HG03575 (cell line): ENCODE data around the gene RPS15.
"Not testable (repeated sequence)": the region's sequence is repeated elsewhere in the genome, so short reads cannot be mapped to it uniquely, and the experiment has no call there.

Source experiments
- ATAC-seq: cut with Tn5 transposase; IDR thresholded peaks from one replicate; pipeline ENCODE4 v1.9.1; 2021; ENCODE audit not compliant: unreplicated experiment, insufficient number of reproducible peaks, low FRiP score; ENCODE audit errors: extremely low read depth

RPS15 gene

GRCh38 chr19:1430246-1430645 is 8.0 kb upstream of the RPS15 start:
- ATAC-seq = no peak

GRCh38 chr19:1431759-1432506 is 6.3 kb upstream of the RPS15 start:
- ATAC-seq = no peak

- ATAC-seq = no peak
Observed at GRCh38 chr19:1432507-1432887, 5.7 kb upstream of the RPS15 start.

GRCh38 chr19:1433119-1434039 is 4.8 kb upstream of the RPS15 start:
- ATAC-seq = no peak

- no peak for ATAC-seq
Observed at GRCh38 chr19:1434040-1434366, 4.2 kb upstream of the RPS15 start.

GRCh38 chr19:1434577-1435060 is 3.6 kb upstream of the RPS15 start:
- ATAC-seq = no peak

GRCh38 chr19:1435378-1435989 is 2.7 kb upstream of the RPS15 start:
- ATAC-seq = no peak

- no peak for ATAC-seq
Observed at GRCh38 chr19:1437609-1438008, 587 bp upstream of the RPS15 start.

- no peak for ATAC-seq
Observed at GRCh38 chr19:1438933-1439354, 748 bp downstream of the RPS15 start.

- ATAC-seq = not testable (repeated sequence)
Observed at GRCh38 chr19:1439525-1440417, 1.6 kb downstream of the RPS15 start.

GRCh38 chr19:1440418-1440801 is 2.2 kb downstream of the RPS15 start:
- no peak for ATAC-seq

GRCh38 chr19:1441022-1441426 is 2.8 kb downstream of the RPS15 start:
- ATAC-seq = no peak

GRCh38 chr19:1441677-1442438 is 3.7 kb downstream of the RPS15 start:
- no peak for ATAC-seq

GRCh38 chr19:1445185-1445931 is 7.2 kb downstream of the RPS15 start:
- ATAC-seq = no peak

GRCh38 chr19:1445932-1446712 is 7.9 kb downstream of the RPS15 start:
- no peak for ATAC-seq

GRCh38 chr19:1446713-1447481 is 8.7 kb downstream of the RPS15 start:
- no peak for ATAC-seq
